Measurements from ENCODE around the gene CFAP161. TPM values are rescaled to one million over a fixed set of nuclear protein-coding genes. Genes with fewer than 3 reads are reported as not detected.

CFAP161 gene
- polyA plus RNA-seq, 1 donor (not counting 4 experiments of a cell fraction or from before 2014, with no cell fraction given) = not detected

- Histone ChIP-seq H3K79me2 (ENCODE audit: control insufficient read depth, insufficient read depth, low read length) (no peaks in the 10 kb centered on the region), H3K9ac (ENCODE audit: control insufficient read depth, extremely low read depth, insufficient read depth, low read length) (no peak overlapping the region), H3K4me2 (ENCODE audit: control insufficient read depth, extremely low read depth, insufficient read depth, low read depth, low read length) (no peak overlapping the region), H3K9me3 (ENCODE audit: control insufficient read depth, low read depth, low read length) (no peaks in the 10 kb centered on the region), H3K9me1 (ENCODE audit: control insufficient read depth, extremely low read depth, insufficient read depth, low read length) (no peaks in the 10 kb centered on the region), H4K20me1 (ENCODE audit: control insufficient read depth, extremely low read depth, insufficient read depth, low read length) (no peaks in the 10 kb centered on the region), H3K4me3 (ENCODE audit: control insufficient read depth in 2 of 3, extremely low read depth in 1 of 3, insufficient read depth in 2 of 3, low read depth in 1 of 3, low read length in 3 of 3) (no peak overlapping the region), H2AFZ (ENCODE audit: control insufficient read depth, low read length) (no peak overlapping the region), H3K27me3 (ENCODE audit: control insufficient read depth, extremely low read depth, insufficient read depth, low read length) (peaks cover 6% of the 10 kb centered on the region), H3K27ac (ENCODE audit: control insufficient read depth, insufficient read depth, low read length) (no peak overlapping the region), H3K4me1 (ENCODE audit: control insufficient read depth, extremely low read depth, insufficient read depth, low read length) (no peaks in the 10 kb centered on the region), H3K36me3 (ENCODE audit: control insufficient read depth in 2 of 2, extremely low read depth in 1 of 2, insufficient read depth in 2 of 2, low read length in 2 of 2) (no peaks in the 10 kb centered on the region)
- DNase-seq (ENCODE audit: low read depth, low spot score) (no peak), FAIRE-seq (no peak)
- TF ChIP-seq CTCF (optimal IDR thresholded peaks at IDR 0.05 in 1 of 3, IDR thresholded peaks at IDR 0.05 in 1 of 3, conservative IDR thresholded peaks at IDR 0.05 in 1 of 3; ENCODE audit: extremely low read depth in 1 of 3, insufficient read depth in 2 of 3, low read length in 3 of 3) = no peak
- TF ChIP-seq EZH2 (IDR thresholded peaks at IDR 0.05; ENCODE audit: low read length) = no peak
- dilution Hi-C loops (cut with MboI; ENCODE audit: extremely low pct_ligation_motif_present, low sequenced_read_pairs) = no loop called here
Observed at GRCh38 chr15:81184188-81184587, 50.1 kb downstream of the CFAP161 start.

GRCh38 chr15:81185631-81186295 is 51.7 kb downstream of the CFAP161 start:
- H3K4me1 ChIP-seq (ENCODE audit: control insufficient read depth, extremely low read depth, insufficient read depth, low read length) = no peaks in the 10 kb centered on the region
- no peaks in the 10 kb centered on the region for H3K9me3 ChIP-seq (ENCODE audit: control insufficient read depth, low read depth, low read length)
- H3K4me3 ChIP-seq (ENCODE audit: control insufficient read depth in 2 of 3, extremely low read depth in 1 of 3, insufficient read depth in 2 of 3, low read depth in 1 of 3, low read length in 3 of 3) = no peak overlapping the region
- peaks cover 6% of the 10 kb centered on the region for H3K27me3 ChIP-seq (ENCODE audit: control insufficient read depth, extremely low read depth, insufficient read depth, low read length)
- FAIRE-seq (no peak), DNase-seq (ENCODE audit: low read depth, low spot score) (no peak)
- no peaks in the 10 kb centered on the region for H3K9me1 ChIP-seq (ENCODE audit: control insufficient read depth, extremely low read depth, insufficient read depth, low read length)
- H3K4me2 ChIP-seq (ENCODE audit: control insufficient read depth, extremely low read depth, insufficient read depth, low read depth, low read length) = no peak overlapping the region
- dilution Hi-C loops (cut with MboI; ENCODE audit: extremely low pct_ligation_motif_present, low sequenced_read_pairs) = no loop called here
- TF ChIP-seq CTCF (optimal IDR thresholded peaks at IDR 0.05 in 1 of 3, IDR thresholded peaks at IDR 0.05 in 1 of 3, conservative IDR thresholded peaks at IDR 0.05 in 1 of 3; ENCODE audit: extremely low read depth in 1 of 3, insufficient read depth in 2 of 3, low read length in 3 of 3) = no peak
- TF ChIP-seq EZH2 (IDR thresholded peaks at IDR 0.05; ENCODE audit: low read length) = no peak
- H3K36me3 ChIP-seq (ENCODE audit: control insufficient read depth in 2 of 2, extremely low read depth in 1 of 2, insufficient read depth in 2 of 2, low read length in 2 of 2) = no peaks in the 10 kb centered on the region
- no peaks in the 10 kb centered on the region for H3K79me2 ChIP-seq (ENCODE audit: control insufficient read depth, insufficient read depth, low read length)
- H2AFZ ChIP-seq (ENCODE audit: control insufficient read depth, low read length) = no peak overlapping the region
- H4K20me1 ChIP-seq (ENCODE audit: control insufficient read depth, extremely low read depth, insufficient read depth, low read length) = no peaks in the 10 kb centered on the region
- no peak overlapping the region for H3K9ac ChIP-seq (ENCODE audit: control insufficient read depth, extremely low read depth, insufficient read depth, low read length)
- H3K27ac ChIP-seq (ENCODE audit: control insufficient read depth, insufficient read depth, low read length) = no peak overlapping the region
